HEK293T (cell line): ENCODE results near the gene GFOD2.

Experiments used
- BHLHE40 ChIP-seq: fragments of 450-650 bp; IDR thresholded peaks from 2 replicates; pipeline ENCODE4 v1.6.1; 2016; ENCODE audit warnings: mild to moderate bottlenecking, moderate library complexity, borderline replicate concordance
- CTBP1 ChIP-seq: fragments of 450-650 bp; IDR thresholded peaks from 2 replicates; pipeline ENCODE4 v1.6.1; 2016; ENCODE audit warnings: borderline replicate concordance
- ELF4 ChIP-seq: fragments of 450-650 bp; IDR thresholded peaks from 2 replicates; pipeline ENCODE4 v1.6.1; 2017; ENCODE audit warnings: antibody characterized with exemption
- FOXA1 ChIP-seq: fragments of 450-650 bp; IDR thresholded peaks from 2 replicates; pipeline ENCODE4 v1.6.1; 2016; ENCODE audit warnings: mild to moderate bottlenecking
- FOXK2 ChIP-seq: fragments of 450-650 bp; IDR thresholded peaks from 2 replicates; pipeline ENCODE4 v1.6.1; 2016; ENCODE audit warnings: mild to moderate bottlenecking
- FOXM1 ChIP-seq: fragments of 450-650 bp; IDR thresholded peaks from 2 replicates; pipeline ENCODE4 v1.6.1; 2017; ENCODE audit warnings: mild to moderate bottlenecking, borderline replicate concordance
- HDGF ChIP-seq: fragments of 450-650 bp; IDR thresholded peaks from 2 replicates; pipeline ENCODE4 v1.6.1; 2017; ENCODE audit warnings: antibody characterized with exemption, borderline replicate concordance
- L3MBTL2 ChIP-seq: fragments of 450-650 bp; conservative IDR thresholded peaks from 2 replicates; pipeline ENCODE4 v1.6.1; 2016; ENCODE audit warnings: mild to moderate bottlenecking
- LEF1 ChIP-seq: fragments of 450-650 bp; IDR thresholded peaks from 2 replicates; pipeline ENCODE4 v1.6.1; 2017; ENCODE audit warnings: mild to moderate bottlenecking, borderline replicate concordance
- SP1 ChIP-seq: fragments of 450-650 bp; IDR thresholded peaks from 2 replicates; pipeline ENCODE4 v1.6.1; 2017
- SUZ12 ChIP-seq: fragments of 450-650 bp; IDR thresholded peaks from 2 replicates; pipeline ENCODE4 v1.6.1; 2016; ENCODE audit warnings: mild to moderate bottlenecking

GRCh38 chr16:67708368-67708771, 10.7 kb downstream of the GFOD2 start:
- TF ChIP-seq FOXM1 (no peak), HDGF (no peak), FOXK2 (no peak), BHLHE40 (no peak), FOXA1 (no peak), SP1 (no peak), SUZ12 (no peak), L3MBTL2 (no peak), CTBP1 (no peak), LEF1 (no peak), ELF4 (no peak)
